GM12878 (cell line): Measurements from ENCODE around the gene SF1. TPM values are rescaled to one million over a fixed set of nuclear protein-coding genes. Genes with fewer than 3 reads are reported as not detected.

Source experiments
- BCL3 ChIP-seq: IDR thresholded peaks from 2 replicates; pipeline ENCODE4 v1.6.1; 2011; ENCODE audit warnings: borderline replicate concordance, low read depth, mild to moderate bottlenecking, moderate library complexity, low read length; ENCODE audit not compliant: insufficient read depth, poor library complexity, severe bottlenecking
- BHLHE40 ChIP-seq, 2 experiments: fragments of 450-650 bp in 1 of 2; IDR thresholded peaks; 2 replicates each; pipeline ENCODE4 v1.6.1; 2011 to 2017; ENCODE audit warnings: low read depth in 2 of 2, borderline replicate concordance in 1 of 2, improper control_type of control experiment in 1 of 2, low read length in 1 of 2, mild to moderate bottlenecking in 1 of 2
- BRCA1 ChIP-seq: IDR thresholded peaks from 2 replicates; pipeline ENCODE4 v1.6.1; 2011; ENCODE audit warnings: low read depth, low read length, improper control_type of control experiment
- CHD1 ChIP-seq: IDR thresholded peaks from 2 replicates; pipeline ENCODE4 v1.6.1; 2012; ENCODE audit warnings: low read depth, low read length, improper control_type of control experiment
- DPF2 ChIP-seq: fragments of 450-650 bp; IDR thresholded peaks from 2 replicates; pipeline ENCODE4 v1.6.1; 2017; ENCODE audit warnings: mild to moderate bottlenecking
- EGR1 ChIP-seq, 2 experiments: IDR thresholded peaks; 1 replicate in 1 of 2; 2 replicates in 1 of 2; pipeline ENCODE4 v1.6.1; 2011 to 2012; ENCODE audit warnings: low read depth in 2 of 2, low read length in 2 of 2, borderline replicate concordance in 1 of 2, mild to moderate bottlenecking in 1 of 2, moderate library complexity in 1 of 2
- EP300 ChIP-seq, 2 experiments: fragments of 150-350 bp in 1 of 2; IDR thresholded peaks; 2 replicates each; pipeline ENCODE4 v1.6.1; 2011 to 2012; ENCODE audit warnings: low read depth in 2 of 2, low read length in 2 of 2, borderline replicate concordance in 1 of 2, improper control_type of control experiment in 1 of 2, inconsistent platforms in 1 of 2; ENCODE audit not compliant: control insufficient read depth in 1 of 2
- HSF1 ChIP-seq: fragments of 150-350 bp; IDR thresholded peaks from 2 replicates; pipeline ENCODE4 v1.6.1; 2014; ENCODE audit warnings: mild to moderate bottlenecking, low read depth, low read length
- IRF3 ChIP-seq: fragments of 450-650 bp; IDR thresholded peaks from 2 replicates; pipeline ENCODE4 v1.6.1; 2014; ENCODE audit warnings: mild to moderate bottlenecking
- KDM1A ChIP-seq: fragments of 200-600 bp; sonication (generic); IDR thresholded peaks from 2 replicates; pipeline ENCODE4 v1.6.1; 2016; ENCODE audit warnings: borderline replicate concordance
- NR2C1 ChIP-seq: fragments of 450-650 bp; IDR thresholded peaks from 2 replicates; pipeline ENCODE4 v1.6.1; 2017; ENCODE audit warnings: antibody characterized with exemption, mild to moderate bottlenecking, moderate library complexity
- PAX5 ChIP-seq: IDR thresholded peaks from 2 replicates; pipeline ENCODE4 v1.6.1; 2011; ENCODE audit warnings: low read depth, low read length, borderline replicate concordance
- PKNOX1 ChIP-seq: fragments of 450-650 bp; IDR thresholded peaks from 2 replicates; pipeline ENCODE4 v1.6.1; 2016; ENCODE audit warnings: mild to moderate bottlenecking
- RBBP5 ChIP-seq: fragments of 200-600 bp; sonication (generic); conservative IDR thresholded peaks from 2 replicates; pipeline ENCODE4 v1.6.1; 2016
- SIN3A ChIP-seq: IDR thresholded peaks from 2 replicates; pipeline ENCODE4 v1.6.1; 2012; ENCODE audit warnings: low read depth, low read length, improper control_type of control experiment
- SMAD1 ChIP-seq: fragments of 450-650 bp; IDR thresholded peaks from 2 replicates; pipeline ENCODE4 v1.6.1; 2018; ENCODE audit warnings: mild to moderate bottlenecking, low read depth; ENCODE audit not compliant: partially characterized antibody
- SMARCA5 ChIP-seq: fragments of 450-650 bp; IDR thresholded peaks from 2 replicates; pipeline ENCODE4 v1.6.1; 2017; ENCODE audit warnings: mild to moderate bottlenecking
- SP1 ChIP-seq: IDR thresholded peaks from one replicate; pipeline ENCODE4 v1.6.1; 2011; ENCODE audit warnings: low read depth, low read length
- SRF ChIP-seq, 2 experiments: IDR thresholded peaks; 2 replicates each; pipeline ENCODE4 v1.6.1; 2011; ENCODE audit warnings: low read depth in 2 of 2, low read length in 2 of 2, mild to moderate bottlenecking in 1 of 2, moderate library complexity in 1 of 2
- ZNF24 ChIP-seq: fragments of 450-650 bp; IDR thresholded peaks from 2 replicates; pipeline ENCODE4 v1.6.1; 2017; ENCODE audit warnings: antibody characterized with exemption, mild to moderate bottlenecking
- ZNF687 ChIP-seq: fragments of 450-650 bp; IDR thresholded peaks from 2 replicates; pipeline ENCODE4 v1.6.1; 2017; ENCODE audit warnings: mild to moderate bottlenecking, moderate library complexity
- polyA plus RNA-seq, 11 experiments: library from polyadenylated mRNA; depleted of rRNA in 4 of 11; unstranded in 6 of 11; stranded (reverse) in 5 of 11; fragments of >200 nt; fragmentation: Nextera tagmentation in 4 of 11; fragmentation: Illumina TruSeq in 1 of 11; extraction: Ambion mirVana in 4 of 11; extraction: Trizol in 1 of 11; gene quantifications; 1 replicate in 1 of 11; 2 replicates in 10 of 11; pipeline versions ENCODE4 v1.2.1 to v1.2.3, GENCODE V29; 2011 to 2016; ENCODE audit warnings: inconsistent platforms in 2 of 11, missing spikeins in 2 of 11, low read depth in 1 of 11
- total RNA-seq, 4 experiments: library from RNA; depleted of rRNA in 3 of 4; stranded (reverse); fragments of >200 nt in 3 of 4; fragmentation: Illumina TruSeq in 1 of 4; extraction: Trizol in 1 of 4; gene quantifications; 2 replicates each; pipeline versions ENCODE4 v1.2.1 to v1.2.3, GENCODE V29; 2013 to 2021

The SF1 gene
- total and polyA plus RNA-seq, 10 of the 15 experiments (the other 5 are each of a cell fraction or from before 2014, with no cell fraction given), result 13.6 to 337 (median 103) TPM

- TF ChIP-seq BCL3, result no peak
- no peak for TF ChIP-seq BRCA1
- TF ChIP-seq EP300 (IDR thresholded peaks at IDR 0.05; ENCODE audit: borderline replicate concordance in 1 of 2, control insufficient read depth in 1 of 2, low read depth in 2 of 2, low read length in 2 of 2), result no peak
- peak; percentile 15; the same call in 1 of the 2 replicates for TF ChIP-seq PKNOX1
- TF ChIP-seq RBBP5, result no peak
- TF ChIP-seq ZNF24, result no peak
- TF ChIP-seq SMARCA5, result 0 out of 2 replicates have a peak, but pooled peaks have one; percentile 44
- no peak for TF ChIP-seq SP1
- no peak for TF ChIP-seq BHLHE40 (IDR thresholded peaks at IDR 0.05; ENCODE audit: borderline replicate concordance in 1 of 2, low read depth in 2 of 2, low read length in 1 of 2)
- TF ChIP-seq HSF1, result no peak
- TF ChIP-seq SMAD1, result no peak
- no peak for TF ChIP-seq KDM1A
- 0 out of 2 replicates have a peak, but pooled peaks have one; percentile 42 for TF ChIP-seq SIN3A
- TF ChIP-seq NR2C1, result no peak
- no peak for TF ChIP-seq IRF3
- no peak for TF ChIP-seq PAX5
- no peak for TF ChIP-seq SRF (IDR thresholded peaks at IDR 0.05; ENCODE audit: low read depth in 2 of 2, low read length in 2 of 2)
- 0 out of 2 replicates have a peak, but pooled peaks have one; percentile 16 for TF ChIP-seq DPF2
- TF ChIP-seq EGR1 (IDR thresholded peaks at IDR 0.05; ENCODE audit: borderline replicate concordance in 1 of 2, low read depth in 2 of 2, low read length in 2 of 2), result peak in 1 of 2 experiments; percentile 8; a peak in 1 of 3 replicates
- no peak for TF ChIP-seq CHD1
- TF ChIP-seq ZNF687, result no peak
Observed at GRCh38 chr11:64772303-64773018, 5.9 kb downstream of the SF1 start (continued).
